Measurements from ENCODE around the gene HEG1.

DNA sequence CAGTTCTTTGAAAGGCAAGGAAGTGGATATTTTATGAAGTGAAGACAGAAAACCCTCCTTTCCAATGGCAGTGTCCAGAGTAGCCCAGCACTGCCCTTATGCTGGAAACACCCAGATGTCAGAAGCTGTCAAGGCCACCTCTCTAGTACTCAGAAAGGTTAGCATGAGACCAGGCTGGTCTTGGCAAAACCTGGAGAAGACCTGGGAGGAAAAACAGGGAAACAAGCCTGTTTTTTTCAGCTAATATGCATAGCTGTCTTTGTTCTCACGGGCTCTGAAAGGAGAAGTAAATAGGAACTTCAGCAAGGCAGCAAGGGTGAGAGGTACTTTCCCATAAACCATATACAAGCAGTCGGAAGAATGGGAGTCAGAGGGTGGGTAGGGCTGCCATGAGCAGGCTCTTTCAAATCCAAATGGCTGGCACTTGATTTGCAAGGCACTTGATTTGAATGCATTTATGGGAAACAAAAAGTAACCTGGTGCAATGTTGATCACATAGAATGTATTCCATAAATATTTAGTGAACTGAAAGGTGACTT, 55.8 kb downstream of the HEG1 start:
- TF ChIP-seq EP300 (IDR thresholded peaks at IDR 0.05) (no peak), POLR2A (IDR thresholded peaks at IDR 0.05) (no peak)
